Measurements from ENCODE around the gene BCAS4.
"Not testable (repeated sequence)": the region's sequence is repeated elsewhere in the genome, so short reads cannot be mapped to it uniquely, and the experiment has no call there.

The BCAS4 gene

GRCh38 chr20:50772420-50773185 lies 22.3 kb upstream of the BCAS4 start:
- DNase-seq = peak; percentile 7

GRCh38 chr20:50774515-50774914 lies 20.3 kb upstream of the BCAS4 start:
- no peak for DNase-seq

- DNase-seq = no peak
Observed at GRCh38 chr20:50776122-50776817, 18.6 kb upstream of the BCAS4 start.

GRCh38 chr20:50777373-50777772 lies 17.5 kb upstream of the BCAS4 start:
- DNase-seq = no peak

GRCh38 chr20:50778994-50779393 lies 15.9 kb upstream of the BCAS4 start:
- not testable (repeated sequence) for DNase-seq

GRCh38 chr20:50783390-50783789 lies 11.5 kb upstream of the BCAS4 start:
- DNase-seq = no peak

- no peak for DNase-seq
Observed at GRCh38 chr20:50783903-50784302, 11.0 kb upstream of the BCAS4 start.

GRCh38 chr20:50784464-50784863 lies 10.4 kb upstream of the BCAS4 start:
- no peak for DNase-seq

GRCh38 chr20:50786703-50787102 lies 8.2 kb upstream of the BCAS4 start:
- DNase-seq = no peak

GRCh38 chr20:50787181-50787580 lies 7.7 kb upstream of the BCAS4 start:
- no peak for DNase-seq

GRCh38 chr20:50788045-50788991 lies 6.5 kb upstream of the BCAS4 start:
- DNase-seq = no peak

GRCh38 chr20:50789968-50790650 lies 4.8 kb upstream of the BCAS4 start:
- no peak for DNase-seq

GRCh38 chr20:50790651-50791277 lies 4.1 kb upstream of the BCAS4 start:
- DNase-seq = peak; percentile 92

- no peak for DNase-seq
Observed at GRCh38 chr20:50792708-50793574, 1.9 kb upstream of the BCAS4 start.

- peak; percentile 62 for DNase-seq
Observed at GRCh38 chr20:50793575-50794016, 1.3 kb upstream of the BCAS4 start.

GRCh38 chr20:50794181-50794845 lies 548 bp upstream of the BCAS4 start:
- no peak for DNase-seq

- DNase-seq = no peak
Observed at GRCh38 chr20:50797142-50797541, 2.3 kb downstream of the BCAS4 start.

- no peak for DNase-seq
Observed at GRCh38 chr20:50798650-50799049, 3.8 kb downstream of the BCAS4 start.

GRCh38 chr20:50799176-50799889 lies 4.5 kb downstream of the BCAS4 start:
- DNase-seq = no peak
